ENCODE data around the gene JAG1.

The JAG1 gene

GRCh38 chr20:10629946-10630650, 43.7 kb downstream of the JAG1 start:
- ChIA-PET CTCF (interaction anchor here (0.6 kb wide), 1 partner anchor 35 kb away, joined by 5 read pairs; no protein-coding TSS in a partner anchor), POLR2A (no interaction called here)
- Histone ChIP-seq H3K4me1 (ENCODE audit: control insufficient read depth, insufficient read depth, low read length) (no peaks in the 10 kb centered on the region), H3K36me3 (ENCODE audit: control insufficient read depth in 2 of 2, insufficient read depth in 1 of 2, low read length in 2 of 2) (no peaks in the 10 kb centered on the region), H3K4me3 (ENCODE audit: low read depth, low read length) (no peak overlapping the region), H3K9me3 (ENCODE audit: control insufficient read depth, insufficient read depth, low read depth, low read length) (no peaks in the 10 kb centered on the region), H3K27ac (ENCODE audit: extremely low read depth, low read depth, low read length) (no peak overlapping the region)
- TF ChIP-seq ZFP41 (tag by site-specific recombination; IDR thresholded peaks at IDR 0.05; ENCODE audit: borderline replicate concordance), result no peak
- TF ChIP-seq ZNF132 (tag by site-specific recombination; IDR thresholded peaks at IDR 0.05; ENCODE audit: borderline replicate concordance), result no peak
- TF ChIP-seq TRIM28 (IDR thresholded peaks at IDR 0.05; ENCODE audit: borderline replicate concordance, low read length), result no peak
- no peak for TF ChIP-seq ZNF645 (tag by site-specific recombination; IDR thresholded peaks at IDR 0.05)
- no peak for TF ChIP-seq ZBTB20 (tag by site-specific recombination; IDR thresholded peaks at IDR 0.05)
- TF ChIP-seq TCF7L2 (IDR thresholded peaks at IDR 0.05; ENCODE audit: borderline replicate concordance, low read depth, low read length), result no peak
- TF ChIP-seq PATZ1 (tag by site-specific recombination; IDR thresholded peaks at IDR 0.05), result no peak
- no peak for TF ChIP-seq ZNF473 (tag by site-specific recombination; IDR thresholded peaks at IDR 0.05)
- TF ChIP-seq ZNF624 (tag by site-specific recombination; IDR thresholded peaks at IDR 0.05), result no peak
- no peak for TF ChIP-seq ZNF248 (tag by site-specific recombination; IDR thresholded peaks at IDR 0.05)
- TF ChIP-seq ZNF274 (IDR thresholded peaks at IDR 0.05; ENCODE audit: low read length), result no peak
- no peak for TF ChIP-seq ZNF274 (tag by site-specific recombination; IDR thresholded peaks at IDR 0.05; ENCODE audit: borderline replicate concordance)
- no peak for TF ChIP-seq ZNF585B (tag by site-specific recombination; IDR thresholded peaks at IDR 0.05)
- no peak for TF ChIP-seq KLF16 (tag by site-specific recombination; IDR thresholded peaks at IDR 0.05)
- no peak for TF ChIP-seq KLF7 (tag by site-specific recombination; IDR thresholded peaks at IDR 0.05; ENCODE audit: borderline replicate concordance)
- no peak for TF ChIP-seq ZNF280D (tag by site-specific recombination; IDR thresholded peaks at IDR 0.05)
- TF ChIP-seq AEBP2 (tag by site-specific recombination; IDR thresholded peaks at IDR 0.05; ENCODE audit: borderline replicate concordance), result no peak
- TF ChIP-seq ZNF561 (tag by site-specific recombination; IDR thresholded peaks at IDR 0.05; ENCODE audit: borderline replicate concordance), result no peak
- TF ChIP-seq ZNF112 (tag by site-specific recombination; IDR thresholded peaks at IDR 0.05), result no peak

All from HEK293 (cell line).